ENCODE measurements around the gene CNMD. TPM values are rescaled to one million over a fixed set of nuclear protein-coding genes. Genes with fewer than 3 reads are reported as not detected.
"Not testable (repeated sequence)": the region's sequence is repeated elsewhere in the genome, so short reads cannot be mapped to it uniquely, and the experiment has no call there.

Gene CNMD
- total RNA-seq, 4 donors from 2014 or later: not detected

DNA sequence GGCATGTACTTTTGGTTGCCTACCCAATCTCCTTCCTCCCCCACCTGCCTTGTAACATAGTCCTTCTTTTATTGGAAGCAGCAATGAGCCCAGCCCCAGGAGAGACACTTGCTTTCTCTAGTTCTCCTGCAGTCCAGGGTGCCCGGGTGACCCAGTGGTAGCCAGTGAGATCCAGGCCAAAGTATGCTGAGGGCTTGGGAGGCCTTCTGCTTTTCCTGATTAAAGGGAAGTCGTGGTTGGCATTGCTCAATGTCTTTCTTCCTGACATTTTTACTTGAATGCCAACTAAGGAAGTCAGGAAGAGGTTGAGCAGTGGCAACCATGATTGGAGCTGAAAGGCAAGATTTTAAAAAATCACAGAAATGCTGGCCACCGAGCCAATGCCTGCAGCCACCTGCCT lies 25.7 kb downstream of the CNMD start:
- no peak for ATAC-seq
- in situ Hi-C loops (cut with MboI; ENCODE audit: low sequenced_read_pairs in 4 of 4) (no loop called here), intact Hi-C loops (cut with DNase I; ENCODE audit: low total_unique reads) (no loop called here)
- Histone ChIP-seq H3K36me3 (no peaks in the 10 kb centered on the region), H3K4me3 (no peak overlapping the region), H3K9me3 (no peaks in the 10 kb centered on the region), H3K4me1 (no peaks in the 10 kb centered on the region), H3K27ac (no peak overlapping the region), H3K27me3 (no peaks in the 10 kb centered on the region)
- TF ChIP-seq, protein P1, sequence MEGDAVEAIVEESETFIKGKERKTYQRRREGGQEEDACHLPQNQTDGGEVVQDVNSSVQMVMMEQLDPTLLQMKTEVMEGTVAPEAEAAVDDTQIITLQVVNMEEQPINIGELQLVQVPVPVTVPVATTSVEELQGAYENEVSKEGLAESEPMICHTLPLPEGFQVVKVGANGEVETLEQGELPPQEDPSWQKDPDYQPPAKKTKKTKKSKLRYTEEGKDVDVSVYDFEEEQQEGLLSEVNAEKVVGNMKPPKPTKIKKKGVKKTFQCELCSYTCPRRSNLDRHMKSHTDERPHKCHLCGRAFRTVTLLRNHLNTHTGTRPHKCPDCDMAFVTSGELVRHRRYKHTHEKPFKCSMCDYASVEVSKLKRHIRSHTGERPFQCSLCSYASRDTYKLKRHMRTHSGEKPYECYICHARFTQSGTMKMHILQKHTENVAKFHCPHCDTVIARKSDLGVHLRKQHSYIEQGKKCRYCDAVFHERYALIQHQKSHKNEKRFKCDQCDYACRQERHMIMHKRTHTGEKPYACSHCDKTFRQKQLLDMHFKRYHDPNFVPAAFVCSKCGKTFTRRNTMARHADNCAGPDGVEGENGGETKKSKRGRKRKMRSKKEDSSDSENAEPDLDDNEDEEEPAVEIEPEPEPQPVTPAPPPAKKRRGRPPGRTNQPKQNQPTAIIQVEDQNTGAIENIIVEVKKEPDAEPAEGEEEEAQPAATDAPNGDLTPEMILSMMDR (IDR thresholded peaks at IDR 0.05 in 4 of 5, conservative IDR thresholded peaks at IDR 0.05 in 1 of 5): no peak
- TF ChIP-seq POLR2A (IDR thresholded peaks at IDR 0.05): no peak
- DNase-seq: peak; percentile 18 to 26

DNA sequence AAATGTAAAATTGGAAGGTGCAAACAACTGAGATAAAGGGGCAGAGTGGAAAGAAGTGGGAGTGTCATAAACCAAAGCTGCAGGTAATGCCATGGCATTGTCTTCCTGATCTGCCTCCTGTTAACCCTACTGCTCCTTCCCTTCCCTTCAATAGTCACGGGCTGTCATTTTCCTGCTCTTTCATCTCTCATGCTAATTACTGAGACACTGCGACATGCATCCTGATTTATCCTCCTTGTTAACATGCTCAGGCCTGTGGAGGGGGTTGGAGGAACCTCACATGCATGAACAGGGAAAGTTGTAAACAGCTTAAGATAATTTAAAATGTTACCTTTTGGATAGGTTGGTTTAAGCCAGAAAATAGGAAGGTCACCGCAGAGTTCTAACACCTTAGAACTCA lies 27.2 kb downstream of the CNMD start:
- no peaks in the 10 kb centered on the region for H3K36me3 ChIP-seq
- DNase-seq (no peak), ATAC-seq (no peak)
- in situ Hi-C loops (cut with MboI; ENCODE audit: low sequenced_read_pairs in 4 of 4): no loop called here
- H3K27ac ChIP-seq: no peak overlapping the region
- H3K4me3 ChIP-seq: no peak overlapping the region
- no peaks in the 10 kb centered on the region for H3K9me3 ChIP-seq
- TF ChIP-seq, protein P1 (IDR thresholded peaks at IDR 0.05 in 4 of 5, conservative IDR thresholded peaks at IDR 0.05 in 1 of 5): no peak
- TF ChIP-seq POLR2A (IDR thresholded peaks at IDR 0.05): no peak
- H3K4me1 ChIP-seq: no peaks in the 10 kb centered on the region
- intact Hi-C loops (cut with DNase I; ENCODE audit: low total_unique reads): no loop called here
- H3K27me3 ChIP-seq: no peaks in the 10 kb centered on the region

DNA sequence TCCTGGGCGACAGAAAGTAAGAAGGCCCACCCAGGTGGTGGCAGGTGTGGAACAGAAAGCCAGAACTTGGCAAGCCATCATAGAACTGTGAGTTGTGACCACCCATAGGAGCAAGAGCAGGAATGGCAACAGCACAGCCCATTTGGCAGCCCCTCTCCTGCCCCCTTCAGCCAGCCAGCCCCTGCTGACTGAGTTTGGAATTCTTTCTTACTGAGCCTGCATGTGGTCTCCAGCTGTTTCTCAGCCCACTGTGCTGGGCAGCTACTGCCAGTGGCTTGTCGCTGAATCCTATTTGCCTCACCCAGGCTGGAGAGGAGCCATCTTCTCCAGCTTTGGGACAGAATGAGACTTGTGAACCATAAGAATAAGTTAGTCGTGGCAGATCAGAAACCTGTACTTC lies 28.3 kb downstream of the CNMD start:
- no peak for ATAC-seq
- no peak for DNase-seq
- TF ChIP-seq, protein P1 (IDR thresholded peaks at IDR 0.05 in 4 of 5, conservative IDR thresholded peaks at IDR 0.05 in 1 of 5): no peak
- H3K36me3 ChIP-seq: no peaks in the 10 kb centered on the region
- no peak overlapping the region for H3K27ac ChIP-seq
- no peaks in the 10 kb centered on the region for H3K4me1 ChIP-seq
- no peaks in the 10 kb centered on the region for H3K27me3 ChIP-seq
- H3K4me3 ChIP-seq: no peak overlapping the region
- no peaks in the 10 kb centered on the region for H3K9me3 ChIP-seq
- in situ Hi-C loops (cut with MboI; ENCODE audit: low sequenced_read_pairs in 4 of 4) (no loop called here), intact Hi-C loops (cut with DNase I; ENCODE audit: low total_unique reads) (no loop called here)

DNA sequence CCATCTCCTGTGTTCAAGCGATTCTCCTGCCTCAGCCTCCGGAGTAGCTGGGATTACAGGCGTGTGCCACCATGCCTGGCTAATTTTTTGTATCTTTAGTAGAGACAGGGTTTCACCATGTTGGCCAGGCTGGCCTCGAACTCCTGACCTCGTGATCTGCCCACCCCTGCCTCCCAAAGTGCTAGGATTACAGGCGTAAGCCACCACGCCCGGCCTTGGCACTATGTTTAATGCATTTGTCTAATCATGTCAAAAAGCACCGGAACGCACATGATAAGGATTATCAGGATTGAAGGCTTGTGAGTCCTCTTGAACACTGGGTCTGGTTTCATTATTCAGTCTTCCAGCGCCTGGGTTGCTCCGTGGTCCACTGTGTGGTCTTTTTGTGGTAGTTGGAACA lies 31.4 kb downstream of the CNMD start:
- H3K4me1 ChIP-seq; H3K4me3 ChIP-seq; DNase-seq; in situ Hi-C loops (cut with MboI; ENCODE audit: low sequenced_read_pairs in 4 of 4); ATAC-seq; H3K27ac ChIP-seq; H3K36me3 ChIP-seq; H3K9me3 ChIP-seq; intact Hi-C loops (cut with DNase I; ENCODE audit: low total_unique reads); H3K27me3 ChIP-seq: not testable (repeated sequence)

DNA sequence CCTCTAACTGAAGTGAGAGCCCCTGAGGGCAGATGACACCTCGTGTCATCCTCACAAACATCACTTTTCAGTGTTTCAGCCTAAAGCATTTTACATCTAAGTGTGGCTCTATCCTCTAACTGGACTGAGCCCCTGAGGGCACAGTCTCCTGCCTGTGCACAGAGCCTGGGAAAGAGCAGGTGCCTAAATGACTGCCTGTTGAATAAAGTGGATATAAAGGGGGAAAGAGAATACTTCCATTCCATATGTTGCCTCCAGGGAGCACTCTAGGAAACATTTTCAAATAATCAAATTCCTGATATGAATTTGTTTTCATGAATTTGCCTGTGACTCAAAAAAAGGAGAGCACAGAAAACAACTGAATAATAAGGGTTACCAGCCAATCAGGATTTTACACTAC lies 32.2 kb downstream of the CNMD start:
- DNase-seq (no peak), ATAC-seq (no peak)
- H3K27ac ChIP-seq: no peak overlapping the region
- no peaks in the 10 kb centered on the region for H3K27me3 ChIP-seq
- TF ChIP-seq, protein P1 (IDR thresholded peaks at IDR 0.05 in 4 of 5, conservative IDR thresholded peaks at IDR 0.05 in 1 of 5): no peak
- no peak for TF ChIP-seq POLR2A (IDR thresholded peaks at IDR 0.05)
- in situ Hi-C loops (cut with MboI; ENCODE audit: low sequenced_read_pairs in 4 of 4) (no loop called here), intact Hi-C loops (cut with DNase I; ENCODE audit: low total_unique reads) (no loop called here)
- H3K4me3 ChIP-seq: no peak overlapping the region
- H3K9me3 ChIP-seq: no peaks in the 10 kb centered on the region
- H3K36me3 ChIP-seq: no peaks in the 10 kb centered on the region
- no peaks in the 10 kb centered on the region for H3K4me1 ChIP-seq
